ENCODE results near the gene ZNF605.

GRCh38 chr12:132886529-132887477 lies 69.3 kb downstream of the ZNF605 start:
- TF ChIP-seq EZH2 (IDR thresholded peaks at IDR 0.05; ENCODE audit: insufficient read depth, poor library complexity, severe bottlenecking) (no peak), EZH2phosphoT487 (IDR thresholded peaks at IDR 0.05; ENCODE audit: insufficient read depth, low read depth) (no peak)
